ENCODE data around the gene XPR1.

XPR1 gene

DNA sequence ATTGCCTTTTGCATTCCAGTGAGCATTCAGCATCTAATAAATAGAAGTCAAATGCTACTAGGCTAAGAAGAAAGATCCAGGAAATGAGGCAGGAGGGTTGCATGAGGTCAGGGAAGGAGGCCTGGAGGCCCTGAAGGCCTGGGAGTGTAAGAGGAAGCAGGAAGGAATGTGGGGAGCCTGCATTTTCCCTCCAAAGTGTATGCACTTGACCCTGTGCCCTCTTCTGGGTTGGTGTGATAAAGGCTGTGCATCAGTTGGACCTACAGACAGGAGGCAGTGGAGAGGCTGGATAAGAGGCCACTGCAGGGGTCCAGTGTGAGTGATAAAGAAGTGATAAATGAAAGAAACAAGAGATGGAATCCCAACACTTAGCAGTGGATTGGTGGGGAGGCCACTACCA is 301.3 kb downstream of the XPR1 start:
- DNase-seq (ENCODE audit: low spot score) = no peak

DNA sequence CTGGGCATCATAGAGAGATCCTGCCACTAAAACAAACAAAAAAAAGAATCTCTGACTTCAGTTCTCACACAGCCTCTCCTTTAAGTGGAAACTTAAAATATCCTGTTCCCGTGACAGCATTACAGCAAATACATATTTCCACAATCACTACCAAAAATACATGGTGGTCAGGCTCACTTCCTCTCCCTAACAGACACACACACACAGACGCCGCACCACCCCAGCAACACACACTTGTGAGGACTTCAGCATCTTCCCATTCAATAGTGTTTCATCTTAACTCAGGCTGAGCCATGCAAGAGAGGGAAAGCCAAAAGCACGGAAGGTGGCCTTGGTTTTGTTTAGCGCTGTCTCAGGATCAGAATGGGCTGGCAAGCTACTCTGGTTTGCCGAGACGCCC is 302.7 kb downstream of the XPR1 start:
- no peak for DNase-seq (ENCODE audit: low spot score)

DNA sequence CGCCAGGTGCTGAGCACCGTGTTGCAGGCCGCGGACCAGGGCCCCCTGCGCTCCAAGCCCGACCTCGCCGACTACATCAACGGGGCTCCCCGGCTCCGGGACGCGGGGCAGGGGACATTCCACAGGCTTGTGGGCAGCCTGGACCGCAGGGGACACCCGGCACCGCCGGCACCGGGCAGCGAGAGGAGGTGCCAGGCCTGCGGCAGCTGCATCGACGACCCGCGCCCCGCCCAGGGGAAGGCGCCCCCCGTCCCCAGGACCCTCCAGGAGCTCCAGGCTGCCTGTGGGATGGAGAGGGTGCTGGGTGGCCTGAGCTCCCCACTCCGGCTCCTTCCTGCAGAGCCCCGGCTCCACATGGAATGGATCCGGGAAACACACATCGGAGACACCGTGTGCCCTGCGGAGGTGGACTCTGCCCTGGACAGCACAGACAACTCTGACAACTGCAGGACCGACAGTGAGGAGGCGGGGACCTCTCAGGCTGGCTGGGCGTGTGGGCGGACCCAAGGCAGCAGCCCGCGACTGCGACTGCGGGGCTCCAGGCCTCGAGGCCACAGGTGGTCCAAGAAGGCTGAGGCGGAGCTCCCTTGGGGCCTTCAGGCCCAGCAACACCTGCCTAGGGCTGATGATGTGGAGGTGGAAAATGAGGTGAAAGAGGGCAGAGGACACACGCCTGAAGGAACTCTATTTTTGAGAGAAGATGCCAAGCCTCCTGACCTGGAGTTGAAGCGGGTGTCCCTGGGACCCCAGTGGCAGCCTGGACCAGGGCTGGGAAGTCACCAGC is 303.7 kb downstream of the XPR1 start:
- DNase-seq (ENCODE audit: low spot score) = no peak

DNA sequence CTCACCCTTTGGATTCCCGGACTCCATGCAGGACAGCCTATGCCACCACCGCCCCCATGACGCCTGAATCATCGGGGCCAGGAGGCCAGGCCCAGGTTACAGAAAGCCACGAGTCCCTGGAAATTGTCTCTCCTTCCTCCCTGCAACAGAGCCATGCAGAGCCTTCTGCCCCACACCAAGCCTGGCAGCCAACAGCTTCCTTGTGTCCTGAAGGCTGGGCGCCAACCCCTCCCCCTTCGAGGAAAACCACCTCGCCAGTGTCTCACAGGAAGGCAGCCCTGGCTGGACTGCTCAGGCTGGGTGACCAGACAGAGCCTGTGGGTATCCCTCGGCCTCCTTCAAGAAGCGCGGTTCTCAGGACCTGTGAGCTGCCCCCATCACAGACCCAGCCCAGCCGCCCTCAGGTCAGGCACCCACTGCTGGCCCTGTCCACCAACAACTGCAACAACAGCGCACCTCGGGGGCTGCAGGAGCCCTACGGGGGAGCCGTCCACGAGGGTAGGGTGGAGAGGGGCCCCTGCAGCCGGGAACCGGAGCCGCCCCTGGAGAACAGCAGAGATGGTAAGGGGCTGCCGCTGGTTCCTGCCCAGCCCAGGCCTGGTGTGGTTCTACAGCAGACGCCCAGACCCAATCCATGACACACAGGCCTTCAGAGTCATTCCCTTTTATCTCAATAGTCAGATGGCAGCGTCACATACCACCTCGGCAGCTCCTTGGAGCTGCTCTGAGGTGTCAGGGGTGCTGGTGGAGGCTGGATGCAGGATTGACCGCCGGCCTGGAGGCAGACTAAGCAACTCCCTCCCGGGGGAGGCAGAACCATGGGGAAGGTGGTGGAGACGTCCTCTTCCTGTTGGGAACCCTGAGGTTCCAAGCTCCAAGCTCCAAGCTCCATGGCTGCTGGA is 304.5 kb downstream of the XPR1 start:
- no peak for DNase-seq (ENCODE audit: low spot score)

DNA sequence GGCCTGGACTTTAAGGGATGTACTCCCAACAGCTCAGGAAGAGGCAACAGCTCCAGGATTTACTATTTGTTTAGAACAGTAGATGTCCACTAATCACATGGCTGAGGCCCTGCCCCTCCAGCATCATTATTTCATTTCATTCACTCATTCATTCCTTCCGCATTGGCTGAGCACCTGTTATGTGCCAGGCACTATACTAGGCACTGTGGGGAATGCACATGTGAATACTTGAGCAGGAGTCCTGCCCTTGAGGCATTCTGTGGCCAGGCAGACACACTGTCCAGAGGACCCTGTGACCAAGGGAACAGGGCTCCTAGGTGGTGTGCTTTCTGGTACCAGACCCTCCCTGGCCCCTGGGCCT is 305.2 kb downstream of the XPR1 start:
- no peak for DNase-seq (ENCODE audit: low spot score)

DNA sequence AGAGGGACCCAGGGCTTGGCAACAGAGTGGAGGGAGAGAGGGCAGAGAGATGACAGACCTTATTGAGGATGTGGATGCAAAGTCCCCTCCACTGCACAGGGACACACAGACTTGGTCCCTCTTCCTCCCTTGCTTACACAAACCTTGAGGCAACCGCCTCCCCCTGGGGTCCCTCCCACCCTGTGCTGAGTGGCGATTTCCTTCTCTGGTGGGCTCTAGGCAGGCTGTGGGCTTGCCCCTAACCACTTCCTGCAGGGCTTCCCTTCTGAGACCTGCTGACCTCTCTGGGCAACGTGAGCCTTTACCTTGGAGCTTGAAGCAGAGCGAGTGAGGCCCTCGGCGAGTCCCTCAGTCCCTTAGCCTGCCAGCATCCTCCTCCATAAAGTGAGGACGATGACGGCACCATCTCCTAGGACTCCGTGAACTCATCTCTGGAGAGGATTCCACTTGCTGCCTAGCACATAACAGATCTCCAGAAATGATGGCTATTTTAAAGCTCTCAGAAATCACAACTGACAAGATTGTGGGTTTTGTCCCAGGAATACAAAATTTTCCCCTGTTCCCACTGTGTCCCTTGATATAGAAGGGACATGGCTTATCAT is 305.9 kb downstream of the XPR1 start:
- DNase-seq (ENCODE audit: low spot score) = no peak

DNA sequence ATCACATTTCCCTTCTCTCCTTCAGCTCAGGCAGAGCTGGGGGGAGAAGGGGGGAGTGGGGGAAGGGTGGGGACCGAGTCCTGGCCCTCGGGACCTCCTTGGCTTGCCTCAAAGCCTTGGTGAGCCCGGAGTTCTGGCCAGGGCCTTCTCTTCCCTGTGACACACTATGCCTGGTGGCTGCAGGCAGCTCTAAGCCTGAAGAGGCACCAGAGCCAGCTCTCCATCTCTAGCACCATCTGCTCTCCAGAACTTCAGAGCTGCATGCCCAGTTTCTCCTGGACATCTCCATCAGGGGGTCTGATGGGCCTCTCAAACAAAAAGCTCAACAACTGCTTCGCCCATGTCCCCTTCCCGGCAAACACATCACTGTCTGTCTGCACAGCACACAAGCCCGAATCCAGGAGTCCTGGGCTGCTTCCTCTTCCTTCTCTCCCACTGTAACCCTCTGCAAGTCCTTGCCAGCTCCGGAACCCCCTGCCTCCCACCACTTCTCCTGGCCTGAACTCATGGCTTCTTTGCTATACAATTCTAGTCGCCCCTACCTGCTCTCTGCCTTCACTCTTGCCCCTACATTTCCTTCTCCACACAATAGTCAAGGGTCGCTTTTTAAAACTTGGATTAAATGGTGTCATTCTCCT is 307.4 kb downstream of the XPR1 start:
- no peak for DNase-seq (ENCODE audit: low spot score)

DNA sequence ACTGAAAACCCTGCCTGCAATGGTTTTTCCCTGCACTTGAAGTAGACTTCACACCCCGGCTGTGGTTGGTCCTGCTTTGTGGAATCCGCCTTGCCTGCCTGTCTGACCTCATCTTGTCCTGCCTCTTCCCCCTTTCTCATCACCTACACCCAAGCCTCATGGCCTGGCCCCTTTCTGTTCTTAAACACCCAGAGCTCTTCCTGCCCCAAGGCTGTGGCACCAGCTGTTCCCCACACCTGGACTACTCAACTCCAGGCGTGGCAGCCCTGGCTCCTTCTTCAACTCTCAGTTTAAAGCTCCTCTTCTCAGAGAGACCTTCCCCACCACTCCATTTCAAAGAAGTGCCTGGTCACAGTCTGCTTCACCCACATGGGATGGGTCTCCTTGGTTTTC is 307.9 kb downstream of the XPR1 start:
- DNase-seq (ENCODE audit: low spot score) = no peak
